ENCODE results near the gene APOBEC3H. TPM values are rescaled to one million over a fixed set of nuclear protein-coding genes. Genes with fewer than 3 reads are reported as not detected.

Gene APOBEC3H
- total and polyA plus RNA-seq, 9 of the 15 experiments (the other 6 are each of a cell fraction or from before 2014, with no cell fraction given) = 0.10 to 0.21 TPM; not detected in 7

- ATAC-seq (no peak), FAIRE-seq (no peak), DNase-seq (ENCODE audit: extremely low read depth in 1 of 4, low spot score in 3 of 4) (no peak)
- no peak overlapping the region for H3K4me2 ChIP-seq (ENCODE audit: insufficient read depth, low read length)
- H3K36me3 ChIP-seq (ENCODE audit: control insufficient read depth, insufficient read depth, low read length) = no peaks in the 10 kb centered on the region; the same call in 2 of the 3 replicates
- 89% methylated on average over 9 of the region's 12 CpGs for WGBS (ENCODE audit: insufficient coverage, low coverage, missing lambda C conversion rate)
- no peaks in the 10 kb centered on the region for H3K27me3 ChIP-seq (ENCODE audit: control insufficient read depth in 2 of 2, insufficient read depth in 2 of 2, low read length in 2 of 2)
- no peak for TF ChIP-seq CREB3 (tag; conservative IDR thresholded peaks at IDR 0.05; ENCODE audit: low read depth)
- TF ChIP-seq RFX7 (CRISPR knock-in tag; IDR thresholded peaks at IDR 0.05) = no peak
- TF ChIP-seq CREB5 (CRISPR knock-in tag; IDR thresholded peaks at IDR 0.05) = no peak
- no peak overlapping the region for H2AFZ ChIP-seq (ENCODE audit: low read depth, low read length)
- H3K4me1 ChIP-seq (replicated peaks in 1 of 2; ENCODE audit: control insufficient read depth in 2 of 2, insufficient read depth in 2 of 2, low read length in 2 of 2) = peaks cover 0 to 24% of the 10 kb centered on the region in 2 experiments; a peak in 4 of 5 replicates
- no peaks in the 10 kb centered on the region for H4K20me1 ChIP-seq (replicated peaks; ENCODE audit: control insufficient read depth, insufficient read depth, low read length)
- CTCF ChIA-PET (ENCODE audit: low intra/inter-chr PET ratio) = no interaction called here
- H3K79me2 ChIP-seq (ENCODE audit: control insufficient read depth, insufficient read depth, low read length) = peaks cover 4% of the 10 kb centered on the region; the same call in 2 of the 3 replicates
- H3K27ac ChIP-seq (ENCODE audit: extremely low read depth, low read depth, low read length) = no peak overlapping the region
- POLR2A ChIA-PET = interaction anchor here (0.7 kb wide), 1 partner anchor 626 kb away, joined by 3 read pairs; no protein-coding TSS in a partner anchor
- no peak overlapping the region for H3K9ac ChIP-seq (ENCODE audit: insufficient read depth in 1 of 2, low read depth in 2 of 2, low read length in 2 of 2)
- in situ Hi-C loops (cut with MboI) (no loop called here), intact Hi-C loops (cut with micrococcal nuclease) (no loop called here)
- no peak overlapping the region for H3K4me3 ChIP-seq
- no peaks in the 10 kb centered on the region for H3K9me3 ChIP-seq (replicated peaks; ENCODE audit: control insufficient read depth, insufficient read depth, low read depth, low read length)
- H3K9me1 ChIP-seq (ENCODE audit: control insufficient read depth, insufficient read depth, low read length) = no peaks in the 10 kb centered on the region
- no TSS peak for BruUV-seq (replicated peaks)
Observed at GRCh38 chr22:39081016-39081415, 16.0 kb upstream of the APOBEC3H start.

Data from K562 (cell line).